GM18868 (cell line): ENCODE results near the gene STYXL2.

Experiments used
- ATAC-seq: cut with Tn5 transposase; IDR thresholded peaks from one replicate; pipeline ENCODE4 v1.9.1; 2021; ENCODE audit warnings: mild to moderate bottlenecking, moderate library complexity; ENCODE audit not compliant: unreplicated experiment

STYXL2 gene

GRCh38 chr1:167132301-167133010, 38.6 kb downstream of the STYXL2 start:
- ATAC-seq: no peak

- no peak for ATAC-seq
Observed at GRCh38 chr1:167135281-167135840, 41.5 kb downstream of the STYXL2 start.

GRCh38 chr1:167136191-167136614, 42.3 kb downstream of the STYXL2 start:
- ATAC-seq: no peak

GRCh38 chr1:167136806-167137205, 42.9 kb downstream of the STYXL2 start:
- no peak for ATAC-seq

GRCh38 chr1:167137332-167137781, 43.5 kb downstream of the STYXL2 start:
- ATAC-seq: no peak

GRCh38 chr1:167137793-167138510, 44.1 kb downstream of the STYXL2 start:
- no peak for ATAC-seq

- no peak for ATAC-seq
Observed at GRCh38 chr1:167138703-167139102, 44.8 kb downstream of the STYXL2 start.

- ATAC-seq: no peak
Observed at GRCh38 chr1:167141963-167142362, 48.1 kb downstream of the STYXL2 start.
